Measurements from ENCODE around the gene TTC27.

Gene TTC27

GRCh38 chr2:32697156-32697555 is 69.3 kb downstream of the TTC27 start:
- no peak overlapping the region for H3K27ac ChIP-seq
- no peak for TF ChIP-seq CTCF (conservative IDR thresholded peaks at IDR 0.05)

GRCh38 chr2:32699151-32699550 is 71.3 kb downstream of the TTC27 start:
- no peak for TF ChIP-seq CTCF (conservative IDR thresholded peaks at IDR 0.05)
- H3K27ac ChIP-seq, result no peak overlapping the region

DNA sequence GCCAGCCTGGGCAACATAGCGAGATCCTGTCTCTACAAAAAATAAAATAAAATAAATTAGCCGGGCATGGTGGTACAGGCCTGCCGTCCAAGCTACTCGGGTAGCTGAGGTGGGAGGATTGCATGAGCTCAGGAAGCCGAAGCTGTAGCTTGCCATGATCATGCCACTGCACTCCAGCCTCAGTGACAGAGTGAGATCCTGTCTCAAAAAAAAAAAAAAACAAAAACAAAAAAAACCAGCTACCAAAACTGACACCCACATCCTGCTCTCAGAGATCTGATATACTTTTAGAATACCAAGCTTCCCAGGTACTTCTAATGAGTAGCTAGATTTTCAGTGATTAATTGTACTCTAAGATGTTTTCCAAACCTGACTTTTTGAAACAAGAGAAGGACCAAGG is 74.0 kb downstream of the TTC27 start:
- H3K27ac ChIP-seq, result peak overlapping the region; percentile 38; the same call in 1 of the 2 replicates
- TF ChIP-seq CTCF (conservative IDR thresholded peaks at IDR 0.05), result no peak

DNA sequence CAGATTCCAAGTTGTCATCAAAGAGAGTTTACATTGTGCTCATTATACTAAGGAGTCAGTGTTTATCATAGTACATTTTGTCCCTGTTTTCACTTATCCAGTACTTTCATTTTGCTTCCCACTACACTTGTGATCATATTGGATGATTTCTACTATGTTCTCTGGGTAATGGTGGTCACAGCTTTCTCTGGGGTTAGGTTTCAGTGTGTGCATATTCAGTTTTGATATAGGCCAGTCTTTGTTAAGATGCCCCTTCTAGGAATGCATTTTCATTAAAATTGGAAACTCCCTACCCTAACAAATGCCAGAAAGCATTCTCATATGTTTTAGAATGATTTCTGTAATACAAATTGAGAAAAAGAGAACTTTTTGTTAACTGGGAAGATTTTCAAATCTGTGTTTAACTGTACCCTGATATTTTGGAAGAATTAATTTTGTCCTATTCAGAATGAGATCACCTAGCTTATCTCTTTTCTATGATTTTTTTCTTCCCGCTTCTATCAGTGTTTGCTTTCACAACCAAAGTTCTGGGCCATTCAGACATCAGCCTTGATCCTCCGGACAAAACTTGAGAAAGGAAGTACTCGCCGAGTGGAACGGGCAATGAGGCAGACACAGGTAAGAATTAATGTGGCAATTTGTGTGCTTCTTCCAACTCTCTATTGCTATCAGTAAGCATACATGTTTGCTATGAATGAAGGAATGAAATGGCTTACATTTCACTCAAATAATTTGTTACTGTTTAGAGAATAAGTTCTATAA is 74.6 kb downstream of the TTC27 start:
- TF ChIP-seq CTCF (conservative IDR thresholded peaks at IDR 0.05), result no peak
- peak overlapping the region; percentile 38; the same call in 1 of the 2 replicates for H3K27ac ChIP-seq

GRCh38 chr2:32706815-32707579 is 79.1 kb downstream of the TTC27 start:
- TF ChIP-seq CTCF (conservative IDR thresholded peaks at IDR 0.05), result no peak
- no peak overlapping the region for H3K27ac ChIP-seq

DNA sequence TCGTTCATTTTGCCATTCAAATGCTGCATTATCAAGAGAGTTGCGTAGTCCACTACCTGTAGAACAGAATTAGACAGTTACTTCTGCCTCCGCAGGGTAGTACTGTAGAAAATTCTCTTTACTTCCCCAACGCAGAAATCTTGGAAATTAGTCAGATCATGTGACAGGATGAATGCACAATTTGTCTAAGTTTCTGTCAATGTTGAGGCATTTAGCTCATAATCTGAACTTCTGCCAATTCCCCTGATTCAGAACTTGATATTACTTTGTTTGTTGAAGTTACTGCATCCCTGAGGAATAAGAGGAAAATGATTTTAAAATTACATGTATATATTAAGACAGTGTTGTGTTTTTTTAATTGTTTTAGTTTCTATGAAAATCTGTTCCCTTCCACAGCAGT is 83.4 kb downstream of the TTC27 start:
- no peak for TF ChIP-seq CTCF (conservative IDR thresholded peaks at IDR 0.05)
- H3K27ac ChIP-seq, result peak overlapping the region; percentile 66

- TF ChIP-seq CTCF (conservative IDR thresholded peaks at IDR 0.05), result no peak
- peak overlapping the region; percentile 66 for H3K27ac ChIP-seq
Observed at GRCh38 chr2:32711908-32712501, 84.2 kb downstream of the TTC27 start.

All from VCaP (cell line).